ENCODE measurements around the gene INHBB. TPM values are rescaled to one million over a fixed set of nuclear protein-coding genes. Genes with fewer than 3 reads are reported as not detected.
"Not testable (repeated sequence)": the region's sequence is repeated elsewhere in the genome, so short reads cannot be mapped to it uniquely, and the experiment has no call there.

INHBB gene
- total RNA-seq, 1 donor from 2014 or later = not detected

- Mint-ChIP-seq H3K27ac (no peak overlapping the region), H3K36me3 (ENCODE audit: insufficient read depth) (peaks cover 6% of the 10 kb centered on the region), H3K27me3 (peaks cover 10% of the 10 kb centered on the region)
These were observed 38.5 kb upstream of the INHBB start for GRCh38 chr2:120307482-120307881.

GRCh38 chr2:120308038-120308910 is 37.7 kb upstream of the INHBB start:
- Mint-ChIP-seq H3K36me3 (ENCODE audit: insufficient read depth) (peaks cover 4% of the 10 kb centered on the region), H3K9me3 (ENCODE audit: low read depth) (no peaks in the 10 kb centered on the region), H3K27ac (no peak overlapping the region), H3K4me1 (ENCODE audit: low read depth) (peaks cover 8% of the 10 kb centered on the region), H3K27me3 (peaks cover 8% of the 10 kb centered on the region), H3K4me3 (ENCODE audit: low read depth) (no peak overlapping the region)
- DNase-seq (ENCODE audit: low spot score, unreplicated experiment) = no peak
- no peak for TF ChIP-seq CTCF (IDR thresholded peaks at IDR 0.05; ENCODE audit: unreplicated experiment)

More at GRCh38 chr2:120307482-120307881, 38.5 kb upstream of the INHBB start:
- no peak for DNase-seq (ENCODE audit: low spot score, unreplicated experiment)
- peaks cover 4% of the 10 kb centered on the region for H3K4me1 Mint-ChIP-seq (ENCODE audit: low read depth)
- no peaks in the 10 kb centered on the region for H3K9me3 Mint-ChIP-seq (ENCODE audit: low read depth)
- no peak overlapping the region for H3K4me3 Mint-ChIP-seq (ENCODE audit: low read depth)
- TF ChIP-seq CTCF (IDR thresholded peaks at IDR 0.05; ENCODE audit: unreplicated experiment) = no peak

- Mint-ChIP-seq H3K9me3 (ENCODE audit: low read depth) (no peaks in the 10 kb centered on the region), H3K4me1 (ENCODE audit: low read depth) (peaks cover 15% of the 10 kb centered on the region), H3K36me3 (ENCODE audit: insufficient read depth) (peaks cover 3% of the 10 kb centered on the region), H3K27ac (no peak overlapping the region), H3K4me3 (ENCODE audit: low read depth) (no peak overlapping the region), H3K27me3 (peaks cover 19% of the 10 kb centered on the region)
- DNase-seq (ENCODE audit: low spot score, unreplicated experiment) = no peak
- no peak for TF ChIP-seq CTCF (IDR thresholded peaks at IDR 0.05; ENCODE audit: unreplicated experiment)
These were observed 35.8 kb upstream of the INHBB start for GRCh38 chr2:120310136-120310535.

- H3K27me3 Mint-ChIP-seq = peaks cover 24% of the 10 kb centered on the region
- H3K4me1 Mint-ChIP-seq (ENCODE audit: low read depth) = peaks cover 12% of the 10 kb centered on the region
- not testable (repeated sequence) for DNase-seq (ENCODE audit: low spot score, unreplicated experiment); H3K36me3 Mint-ChIP-seq (ENCODE audit: insufficient read depth); H3K9me3 Mint-ChIP-seq (ENCODE audit: low read depth); H3K27ac Mint-ChIP-seq; H3K4me3 Mint-ChIP-seq (ENCODE audit: low read depth)
These were observed 35.1 kb upstream of the INHBB start for GRCh38 chr2:120310841-120311240.

- Mint-ChIP-seq H3K27me3 (peaks cover 32% of the 10 kb centered on the region), H3K4me3 (ENCODE audit: low read depth) (no peak overlapping the region), H3K4me1 (ENCODE audit: low read depth) (peaks cover 12% of the 10 kb centered on the region), H3K27ac (no peak overlapping the region), H3K9me3 (ENCODE audit: low read depth) (no peaks in the 10 kb centered on the region), H3K36me3 (ENCODE audit: insufficient read depth) (no peaks in the 10 kb centered on the region)
- no peak for DNase-seq (ENCODE audit: low spot score, unreplicated experiment)
- TF ChIP-seq CTCF (IDR thresholded peaks at IDR 0.05; ENCODE audit: unreplicated experiment) = no peak
These were observed 33.9 kb upstream of the INHBB start for GRCh38 chr2:120312076-120312475.
